ENCODE data around the gene SELENOO. TPM values are rescaled to one million over a fixed set of nuclear protein-coding genes. Genes with fewer than 3 reads are reported as not detected.
A peak's percentile ranks its signal among the peaks of the same experiment; 100 is the strongest.
"Not testable (repeated sequence)": the region's sequence is repeated elsewhere in the genome, so short reads cannot be mapped to it uniquely, and the experiment has no call there.

Gene SELENOO
- total RNA-seq, 4 donors from 2014 or later, result 48.7 to 101 (median 74.0) TPM

DNA sequence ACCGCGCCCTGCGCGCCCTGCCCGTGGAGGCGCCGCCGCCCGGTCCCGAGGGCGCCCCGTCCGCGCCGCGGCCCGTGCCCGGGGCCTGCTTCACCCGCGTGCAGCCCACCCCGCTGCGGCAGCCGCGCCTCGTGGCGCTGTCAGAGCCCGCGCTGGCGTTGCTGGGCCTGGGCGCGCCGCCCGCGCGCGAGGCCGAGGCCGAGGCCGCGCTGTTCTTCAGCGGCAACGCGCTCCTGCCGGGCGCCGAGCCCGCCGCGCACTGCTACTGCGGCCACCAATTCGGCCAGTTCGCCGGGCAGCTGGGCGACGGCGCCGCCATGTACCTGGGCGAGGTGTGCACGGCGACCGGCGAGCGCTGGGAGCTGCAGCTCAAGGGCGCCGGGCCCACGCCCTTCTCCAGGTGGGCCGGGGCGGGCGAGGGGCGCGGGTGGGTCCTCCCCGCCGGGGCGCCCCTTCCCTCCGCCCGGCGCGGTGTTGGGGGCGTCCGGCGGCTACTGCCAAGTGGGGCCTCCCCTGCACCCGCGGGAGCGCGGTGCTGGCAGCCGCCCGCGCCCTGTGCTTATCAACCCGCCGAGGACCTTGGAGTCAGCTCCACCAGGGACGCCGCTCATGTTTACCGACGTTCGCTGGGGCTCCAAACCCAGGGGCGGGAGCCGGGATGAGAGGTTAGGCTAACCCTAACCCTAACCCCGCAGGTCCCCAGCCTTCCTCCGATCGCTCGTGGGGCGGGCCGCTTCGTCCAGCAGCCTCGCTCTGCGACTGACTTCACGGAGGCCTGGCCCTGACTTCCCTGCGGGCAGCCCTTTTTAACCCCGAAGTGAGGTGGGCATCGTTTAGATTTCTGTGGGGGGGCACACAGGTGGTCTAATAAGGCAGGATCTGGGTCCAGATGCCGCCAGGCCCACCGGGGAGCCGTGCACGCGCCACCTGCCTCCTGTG lies 649 bp downstream of the SELENOO start:
- H3K4me1 ChIP-seq, result peaks cover 0 to 21% (median 8%) of the 10 kb centered on the region in 4 donors
- H3K4me3 ChIP-seq, result peak overlapping the region; percentile 90 to 96 (median 95)
- peak in 1 of 3 donors; percentile 71 for DNase-seq
- TF ChIP-seq POLR2A (IDR thresholded peaks at IDR 0.05) (peak in 1 of 2 donors; percentile 18), CTCF (IDR thresholded peaks at IDR 0.05) (no peak)
- H3K27ac ChIP-seq, result peak overlapping the region; percentile 77 to 95 (median 89)
- peaks cover 0 to 28% (median 0%) of the 10 kb centered on the region in 3 donors for H3K36me3 ChIP-seq
- H3K9me3 ChIP-seq, result no peaks in the 10 kb centered on the region
- H3K27me3 ChIP-seq, result no peaks in the 10 kb centered on the region

DNA sequence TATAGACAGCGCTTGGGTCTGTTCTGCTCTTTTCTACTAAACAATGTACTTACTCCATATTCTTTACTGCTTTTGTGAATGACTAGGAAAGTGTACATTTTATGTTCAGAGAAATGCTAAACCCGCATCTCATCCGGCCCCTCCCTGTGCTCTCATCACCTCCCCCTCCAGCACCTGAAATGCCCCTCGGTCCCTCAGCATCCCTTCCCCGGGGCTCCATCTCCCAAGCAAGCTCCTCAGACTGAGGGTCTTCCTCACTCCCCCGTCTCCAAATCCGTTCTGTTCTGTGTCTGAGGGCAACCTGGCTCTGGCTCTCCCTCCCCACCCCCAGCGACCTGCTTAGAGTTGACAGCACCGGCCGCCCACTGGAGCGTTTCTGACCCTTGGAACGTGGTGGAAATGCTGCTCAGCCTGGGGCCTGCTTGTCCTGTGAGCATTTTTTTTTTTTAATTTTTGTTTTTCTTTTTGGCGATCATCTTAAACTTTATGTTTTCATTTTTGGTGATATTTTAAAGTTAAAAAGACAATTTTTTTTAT lies 1.4 kb downstream of the SELENOO start:
- peak overlapping the region; percentile 90 to 96 (median 95) for H3K4me3 ChIP-seq
- H3K9me3 ChIP-seq, result no peaks in the 10 kb centered on the region
- no peak for DNase-seq
- peaks cover 0 to 22% (median 8%) of the 10 kb centered on the region in 4 donors for H3K4me1 ChIP-seq
- peaks cover 0 to 31% (median 0%) of the 10 kb centered on the region in 3 donors for H3K36me3 ChIP-seq
- TF ChIP-seq CTCF (IDR thresholded peaks at IDR 0.05), result no peak
- TF ChIP-seq POLR2A (IDR thresholded peaks at IDR 0.05), result no peak
- H3K27me3 ChIP-seq, result no peaks in the 10 kb centered on the region
- H3K27ac ChIP-seq, result peak overlapping the region in 1 of 4 donors; percentile 86

DNA sequence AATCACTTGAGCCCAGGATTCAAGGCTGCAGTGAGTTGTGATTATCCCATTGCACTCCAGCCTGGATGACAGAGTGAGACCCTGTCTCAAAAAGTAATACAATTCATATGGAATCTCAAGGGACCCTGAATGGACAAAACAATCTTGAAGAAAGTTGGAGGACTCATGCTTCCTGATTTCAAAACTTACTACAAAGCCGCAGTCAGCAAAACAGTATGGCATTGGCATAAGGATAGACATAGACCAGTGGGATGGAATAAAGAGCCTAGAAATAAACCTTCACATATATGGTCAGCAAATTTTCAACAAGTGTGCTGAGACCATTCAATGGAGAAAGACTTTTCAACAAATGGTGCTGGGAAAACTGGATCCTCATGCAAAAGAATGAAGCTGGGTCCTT lies 2.5 kb downstream of the SELENOO start:
- H3K9me3 ChIP-seq, result no peaks in the 10 kb centered on the region
- H3K27ac ChIP-seq, result no peak overlapping the region
- H3K4me1 ChIP-seq, result peaks cover 0 to 27% (median 8%) of the 10 kb centered on the region in 4 donors
- no peak for DNase-seq
- no peak overlapping the region for H3K4me3 ChIP-seq
- H3K36me3 ChIP-seq, result peaks cover 0 to 30% (median 0%) of the 10 kb centered on the region in 3 donors
- no peaks in the 10 kb centered on the region for H3K27me3 ChIP-seq
- TF ChIP-seq POLR2A (IDR thresholded peaks at IDR 0.05), result no peak
- TF ChIP-seq CTCF (IDR thresholded peaks at IDR 0.05), result no peak

DNA sequence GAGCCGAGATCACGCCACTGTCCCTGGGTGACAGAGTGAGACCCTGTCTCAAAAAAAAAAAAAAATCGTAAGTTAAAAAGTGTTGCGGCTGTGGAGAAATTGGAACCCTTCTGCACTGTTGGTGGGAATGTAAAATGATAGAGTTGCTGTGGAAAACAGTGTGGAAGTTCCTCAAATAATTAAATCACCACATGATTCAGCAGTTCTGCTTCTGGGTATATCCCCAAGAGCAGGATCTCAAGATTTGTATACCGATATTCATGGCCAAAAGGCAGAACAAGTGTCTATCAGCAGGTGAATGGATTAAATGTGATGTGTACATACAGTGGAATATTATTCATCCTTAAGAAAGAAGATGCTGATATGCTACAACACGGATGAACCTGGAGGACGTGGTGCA lies 3.8 kb downstream of the SELENOO start:
- H3K27ac ChIP-seq, result no peak overlapping the region
- no peak for DNase-seq
- peaks cover 0 to 32% (median 0%) of the 10 kb centered on the region in 3 donors for H3K36me3 ChIP-seq
- TF ChIP-seq POLR2A (IDR thresholded peaks at IDR 0.05) (no peak), CTCF (IDR thresholded peaks at IDR 0.05) (no peak)
- no peaks in the 10 kb centered on the region for H3K9me3 ChIP-seq
- H3K27me3 ChIP-seq, result no peaks in the 10 kb centered on the region
- H3K4me3 ChIP-seq, result peak overlapping the region in 1 of 4 donors; percentile 16
- peaks cover 0 to 31% (median 8%) of the 10 kb centered on the region in 4 donors for H3K4me1 ChIP-seq

DNA sequence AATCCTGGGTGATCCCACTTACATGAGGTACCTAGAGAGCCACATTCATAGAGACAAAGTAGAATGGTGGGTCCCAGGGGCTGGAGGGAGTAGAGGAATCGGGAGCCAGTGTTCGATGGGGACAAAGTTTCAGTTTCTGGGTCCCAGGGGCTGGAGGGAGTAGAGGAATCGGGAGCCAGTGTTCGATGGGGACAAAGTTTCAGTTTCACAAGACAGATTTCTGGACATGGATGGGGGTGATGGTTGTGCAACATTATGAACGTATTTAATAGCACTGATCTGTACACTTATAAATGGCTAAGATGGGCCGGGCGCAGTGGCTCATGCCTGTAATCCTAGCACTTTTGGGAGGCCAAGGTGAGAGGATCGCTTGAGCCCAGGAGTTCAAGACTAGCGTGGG lies 4.2 kb downstream of the SELENOO start:
- not testable (repeated sequence) for H3K27ac ChIP-seq, DNase-seq
- H3K36me3 ChIP-seq, result peaks cover 0 to 33% (median 0%) of the 10 kb centered on the region in 3 donors

More for the DNA sequence above, 4.2 kb downstream of the SELENOO start:
- Histone ChIP-seq H3K4me3 (peak overlapping the region in 1 of 4 donors; percentile 16), H3K4me1 (peaks cover 0 to 27% (median 6%) of the 10 kb centered on the region in 4 donors)
- not testable (repeated sequence) for H3K27me3 ChIP-seq, H3K9me3 ChIP-seq

Measured in Peyer's patch (tissue), 4 donors.